Liver (tissue), 3 donors: Measurements from ENCODE around the gene TNS3.
A peak's percentile ranks its signal among the peaks of the same experiment; 100 is the strongest.

Experiments used
- JUND ChIP-seq, 2 donors: IDR thresholded peaks; 2 replicates each; pipeline ENCODE4 v1.6.1; 2016; ENCODE audit warnings: antibody characterized with exemption in 2 of 2
- TF ChIP-seq, protein P1 (sequence below): fragments of 150-350 bp; IDR thresholded peaks from 2 replicates; pipeline ENCODE4 v1.5.1; 2017; ENCODE audit warnings: improper control_type of control experiment, low read depth, low read length; ENCODE audit not compliant: missing input control
- TF ChIP-seq, protein P2 (sequence below): IDR thresholded peaks from 2 replicates; pipeline ENCODE4 v1.6.1; 2016; ENCODE audit warnings: antibody characterized with exemption
- donor health status: healthy.
- donor health status: healthy.

DNA sequence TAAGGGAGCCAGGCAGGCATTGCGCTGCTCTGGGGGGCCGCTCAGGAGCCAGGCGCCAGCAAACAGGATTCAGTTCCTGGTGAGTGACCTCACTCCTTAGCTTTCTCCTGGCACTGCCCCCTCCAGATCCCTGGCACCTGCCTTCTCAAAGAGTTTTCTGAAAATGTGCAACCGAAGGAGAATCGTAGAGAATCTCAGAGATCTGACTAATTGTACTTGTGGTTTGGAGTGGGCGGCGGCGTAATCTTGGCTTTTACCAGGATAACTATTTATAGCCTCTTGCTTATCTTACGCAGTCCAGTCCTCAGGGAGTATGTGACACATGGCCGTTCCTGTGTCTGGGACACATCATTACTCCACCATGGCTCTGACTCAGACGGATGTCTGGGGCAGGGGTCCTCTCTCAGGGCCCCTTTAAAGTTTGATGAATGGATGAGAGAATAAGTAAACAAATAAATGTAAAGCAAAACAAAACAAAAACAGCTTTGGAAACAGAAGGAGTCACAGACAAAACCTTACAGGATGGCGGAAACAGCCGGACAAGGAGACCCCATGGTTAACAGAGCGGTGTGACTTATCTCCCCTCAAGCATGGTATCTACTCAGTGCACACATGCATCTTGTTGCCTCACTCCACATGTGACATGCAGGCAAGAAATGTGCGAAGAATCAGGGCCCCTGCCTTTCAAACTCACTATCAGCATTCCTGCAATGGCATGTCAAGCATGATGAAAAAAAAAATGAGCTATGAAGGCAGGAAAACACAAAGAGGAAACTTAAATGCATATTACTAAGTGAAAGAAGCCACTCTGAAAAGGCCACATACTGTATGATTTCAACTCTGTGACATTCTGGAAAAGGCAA is 99.7 kb downstream of the TNS3 start:
- TF ChIP-seq, protein P1, sequence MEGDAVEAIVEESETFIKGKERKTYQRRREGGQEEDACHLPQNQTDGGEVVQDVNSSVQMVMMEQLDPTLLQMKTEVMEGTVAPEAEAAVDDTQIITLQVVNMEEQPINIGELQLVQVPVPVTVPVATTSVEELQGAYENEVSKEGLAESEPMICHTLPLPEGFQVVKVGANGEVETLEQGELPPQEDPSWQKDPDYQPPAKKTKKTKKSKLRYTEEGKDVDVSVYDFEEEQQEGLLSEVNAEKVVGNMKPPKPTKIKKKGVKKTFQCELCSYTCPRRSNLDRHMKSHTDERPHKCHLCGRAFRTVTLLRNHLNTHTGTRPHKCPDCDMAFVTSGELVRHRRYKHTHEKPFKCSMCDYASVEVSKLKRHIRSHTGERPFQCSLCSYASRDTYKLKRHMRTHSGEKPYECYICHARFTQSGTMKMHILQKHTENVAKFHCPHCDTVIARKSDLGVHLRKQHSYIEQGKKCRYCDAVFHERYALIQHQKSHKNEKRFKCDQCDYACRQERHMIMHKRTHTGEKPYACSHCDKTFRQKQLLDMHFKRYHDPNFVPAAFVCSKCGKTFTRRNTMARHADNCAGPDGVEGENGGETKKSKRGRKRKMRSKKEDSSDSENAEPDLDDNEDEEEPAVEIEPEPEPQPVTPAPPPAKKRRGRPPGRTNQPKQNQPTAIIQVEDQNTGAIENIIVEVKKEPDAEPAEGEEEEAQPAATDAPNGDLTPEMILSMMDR = no peak
- TF ChIP-seq JUND (IDR thresholded peaks at IDR 0.05) = peak in 1 of 2 donors; percentile 17
- TF ChIP-seq, protein P2, sequence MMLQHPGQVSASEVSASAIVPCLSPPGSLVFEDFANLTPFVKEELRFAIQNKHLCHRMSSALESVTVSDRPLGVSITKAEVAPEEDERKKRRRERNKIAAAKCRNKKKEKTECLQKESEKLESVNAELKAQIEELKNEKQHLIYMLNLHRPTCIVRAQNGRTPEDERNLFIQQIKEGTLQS = no peak
